GM23338 (cell line): ENCODE measurements around the gene FHL1.

Experiments used
- EZH2 ChIP-seq: fragments of 200-600 bp; sonication (generic); IDR thresholded peaks from one replicate; pipeline ENCODE4 v1.8.0; 2017; ENCODE audit warnings: antibody characterized with exemption, mild to moderate bottlenecking, low read depth; ENCODE audit not compliant: unreplicated experiment
- POLR2AphosphoS5 ChIP-seq: IDR thresholded peaks from 2 replicates; pipeline ENCODE4 v1.6.1; 2016; ENCODE audit warnings: antibody characterized with exemption, low read depth
- TF ChIP-seq, protein P1 (sequence below), 2 experiments: fragments of 200-600 bp in 1 of 2; sonication (generic) in 1 of 2; conservative IDR thresholded peaks; 2 replicates each; pipeline versions ENCODE4 v1.5.1 to v1.6.1; 2016 to 2017; ENCODE audit warnings: antibody characterized with exemption in 2 of 2, low read depth in 2 of 2, mild to moderate bottlenecking in 2 of 2, moderate library complexity in 1 of 2
- TF ChIP-seq, protein P2 (sequence below): IDR thresholded peaks from one replicate; pipeline ENCODE4 v1.6.1; 2018; ENCODE audit warnings: antibody characterized with exemption; ENCODE audit not compliant: unreplicated experiment

DNA sequence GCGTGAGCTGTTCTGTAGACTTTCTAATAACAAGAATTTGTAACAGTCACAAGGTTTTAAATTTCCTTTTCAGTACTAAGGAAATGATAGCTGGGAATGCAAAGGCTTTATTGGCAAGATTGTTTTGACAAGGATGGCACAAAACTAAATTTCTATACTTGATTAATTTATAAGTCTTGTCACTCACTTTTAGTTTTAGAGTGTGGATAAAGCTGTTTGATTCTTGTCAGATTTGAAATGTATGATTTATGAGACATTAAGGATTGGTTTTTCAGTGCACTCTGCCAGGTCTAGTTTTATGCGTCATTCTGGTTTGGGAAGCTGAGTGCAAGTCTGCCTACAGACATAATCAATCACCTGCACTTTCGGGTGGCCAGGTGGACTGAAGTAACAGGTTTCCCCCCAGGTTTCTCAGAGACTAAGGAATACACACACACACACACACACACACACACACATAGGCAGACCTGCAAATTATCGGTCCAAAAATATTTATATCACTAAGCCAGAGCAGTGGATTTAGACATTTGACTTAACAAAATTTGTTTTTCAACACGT, 9.3 kb downstream of the FHL1 start:
- TF ChIP-seq EZH2 (no peak), POLR2AphosphoS5 (no peak)
- TF ChIP-seq, protein P1, sequence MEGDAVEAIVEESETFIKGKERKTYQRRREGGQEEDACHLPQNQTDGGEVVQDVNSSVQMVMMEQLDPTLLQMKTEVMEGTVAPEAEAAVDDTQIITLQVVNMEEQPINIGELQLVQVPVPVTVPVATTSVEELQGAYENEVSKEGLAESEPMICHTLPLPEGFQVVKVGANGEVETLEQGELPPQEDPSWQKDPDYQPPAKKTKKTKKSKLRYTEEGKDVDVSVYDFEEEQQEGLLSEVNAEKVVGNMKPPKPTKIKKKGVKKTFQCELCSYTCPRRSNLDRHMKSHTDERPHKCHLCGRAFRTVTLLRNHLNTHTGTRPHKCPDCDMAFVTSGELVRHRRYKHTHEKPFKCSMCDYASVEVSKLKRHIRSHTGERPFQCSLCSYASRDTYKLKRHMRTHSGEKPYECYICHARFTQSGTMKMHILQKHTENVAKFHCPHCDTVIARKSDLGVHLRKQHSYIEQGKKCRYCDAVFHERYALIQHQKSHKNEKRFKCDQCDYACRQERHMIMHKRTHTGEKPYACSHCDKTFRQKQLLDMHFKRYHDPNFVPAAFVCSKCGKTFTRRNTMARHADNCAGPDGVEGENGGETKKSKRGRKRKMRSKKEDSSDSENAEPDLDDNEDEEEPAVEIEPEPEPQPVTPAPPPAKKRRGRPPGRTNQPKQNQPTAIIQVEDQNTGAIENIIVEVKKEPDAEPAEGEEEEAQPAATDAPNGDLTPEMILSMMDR (conservative IDR thresholded peaks at IDR 0.05; ENCODE audit: low read depth in 2 of 2): no peak
- TF ChIP-seq, protein P2, sequence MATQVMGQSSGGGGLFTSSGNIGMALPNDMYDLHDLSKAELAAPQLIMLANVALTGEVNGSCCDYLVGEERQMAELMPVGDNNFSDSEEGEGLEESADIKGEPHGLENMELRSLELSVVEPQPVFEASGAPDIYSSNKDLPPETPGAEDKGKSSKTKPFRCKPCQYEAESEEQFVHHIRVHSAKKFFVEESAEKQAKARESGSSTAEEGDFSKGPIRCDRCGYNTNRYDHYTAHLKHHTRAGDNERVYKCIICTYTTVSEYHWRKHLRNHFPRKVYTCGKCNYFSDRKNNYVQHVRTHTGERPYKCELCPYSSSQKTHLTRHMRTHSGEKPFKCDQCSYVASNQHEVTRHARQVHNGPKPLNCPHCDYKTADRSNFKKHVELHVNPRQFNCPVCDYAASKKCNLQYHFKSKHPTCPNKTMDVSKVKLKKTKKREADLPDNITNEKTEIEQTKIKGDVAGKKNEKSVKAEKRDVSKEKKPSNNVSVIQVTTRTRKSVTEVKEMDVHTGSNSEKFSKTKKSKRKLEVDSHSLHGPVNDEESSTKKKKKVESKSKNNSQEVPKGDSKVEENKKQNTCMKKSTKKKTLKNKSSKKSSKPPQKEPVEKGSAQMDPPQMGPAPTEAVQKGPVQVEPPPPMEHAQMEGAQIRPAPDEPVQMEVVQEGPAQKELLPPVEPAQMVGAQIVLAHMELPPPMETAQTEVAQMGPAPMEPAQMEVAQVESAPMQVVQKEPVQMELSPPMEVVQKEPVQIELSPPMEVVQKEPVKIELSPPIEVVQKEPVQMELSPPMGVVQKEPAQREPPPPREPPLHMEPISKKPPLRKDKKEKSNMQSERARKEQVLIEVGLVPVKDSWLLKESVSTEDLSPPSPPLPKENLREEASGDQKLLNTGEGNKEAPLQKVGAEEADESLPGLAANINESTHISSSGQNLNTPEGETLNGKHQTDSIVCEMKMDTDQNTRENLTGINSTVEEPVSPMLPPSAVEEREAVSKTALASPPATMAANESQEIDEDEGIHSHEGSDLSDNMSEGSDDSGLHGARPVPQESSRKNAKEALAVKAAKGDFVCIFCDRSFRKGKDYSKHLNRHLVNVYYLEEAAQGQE: no peak
